ENCODE measurements around the gene ZNF280B.

ZNF280B gene

DNA sequence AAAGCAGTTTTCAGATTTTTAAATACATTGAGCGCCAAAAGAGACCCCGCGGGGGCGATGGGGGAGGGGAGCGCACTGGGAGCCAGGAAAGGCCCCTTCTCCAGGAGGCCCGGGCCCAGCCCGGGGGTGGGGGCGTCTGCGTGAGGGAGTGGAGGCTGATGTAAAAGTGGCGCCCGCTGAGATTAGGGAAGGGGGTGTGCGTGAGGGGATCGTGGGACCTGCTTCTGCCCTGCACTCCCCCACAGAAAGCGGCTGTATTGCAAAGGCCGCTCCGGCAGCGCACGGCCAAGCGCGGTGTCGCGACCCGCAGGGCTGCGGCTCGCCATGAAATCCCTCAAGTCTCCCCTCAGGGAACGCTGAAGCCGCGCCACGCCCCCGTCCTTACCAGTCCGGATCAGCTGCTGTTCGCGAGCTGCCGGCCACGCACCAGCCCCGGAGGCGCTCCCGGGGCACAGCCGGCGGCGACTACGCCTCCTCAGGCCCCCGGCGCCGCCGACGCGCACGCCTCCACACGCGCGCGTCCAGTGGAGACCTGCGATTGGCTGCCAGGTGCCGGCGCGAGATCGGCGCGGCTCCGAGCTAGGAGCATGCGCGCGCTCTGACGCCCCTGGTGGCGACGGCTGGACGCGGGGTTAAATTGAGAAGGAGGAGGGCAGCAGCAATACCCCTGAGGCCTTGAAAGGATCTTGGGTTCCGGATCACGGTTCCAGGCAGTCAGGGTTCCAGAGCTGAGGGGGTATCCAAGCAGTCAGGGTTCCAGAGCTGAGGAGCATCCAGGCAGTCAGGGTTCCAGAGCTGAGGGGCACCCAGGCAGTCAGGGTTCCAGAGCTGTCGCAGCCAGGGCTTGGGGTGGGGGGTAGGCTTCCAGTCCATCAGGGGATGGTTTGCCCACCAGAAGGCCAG is at the start of gene ZNF280B:
Gene ZNF280B (minus strand): TSS at position 469 of the 903 bp plus-strand sequence. CDS start 19,344 bp downstream, outside the sequence.
- DNase-seq, result peak; percentile 66

- DNase-seq, result no peak
Observed at GRCh38 chr22:22556995-22557925, 48.7 kb upstream of the ZNF280B start.

DNA sequence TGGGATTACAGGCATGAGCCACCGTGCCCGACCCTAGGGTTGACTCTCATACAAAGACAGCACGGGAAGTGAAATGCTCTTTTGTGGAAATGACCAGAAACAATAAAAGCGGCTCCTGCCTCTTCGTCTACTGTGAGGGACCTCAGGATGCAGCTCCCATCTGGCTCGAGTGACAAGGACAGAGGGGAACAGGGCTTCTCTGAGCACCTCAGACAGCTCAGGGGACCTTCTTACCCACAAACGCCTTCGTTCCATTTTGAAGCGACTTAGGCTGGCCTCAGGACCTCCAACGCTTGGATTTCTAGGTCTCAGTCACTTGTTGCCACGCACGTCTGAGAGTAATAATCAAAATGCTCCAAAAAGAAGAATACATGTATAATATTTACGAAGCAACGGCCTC is 48.0 kb upstream of the ZNF280B start:
- no peak for DNase-seq

DNA sequence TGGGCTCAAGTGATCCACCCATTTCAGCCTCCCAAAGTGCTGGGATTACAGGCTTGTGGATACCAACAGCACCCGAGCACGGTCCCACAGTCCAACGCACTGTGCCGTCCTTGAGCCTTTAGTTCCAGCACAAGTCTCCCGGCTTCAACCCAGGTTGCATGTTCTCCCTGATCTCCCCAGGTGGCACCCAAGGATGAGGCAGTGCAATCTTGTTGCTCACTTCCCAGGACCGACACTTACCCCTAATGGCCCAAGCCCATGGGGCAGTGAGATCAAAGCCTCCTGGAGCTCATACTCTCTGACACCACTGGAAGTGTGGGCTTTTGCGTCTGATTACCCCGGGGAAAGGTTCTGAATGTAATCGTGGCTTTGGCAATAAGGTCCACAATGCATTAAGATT is 47.1 kb upstream of the ZNF280B start:
- DNase-seq, result no peak

GRCh38 chr22:22554587-22555284 is 46.2 kb upstream of the ZNF280B start:
- no peak for DNase-seq

DNA sequence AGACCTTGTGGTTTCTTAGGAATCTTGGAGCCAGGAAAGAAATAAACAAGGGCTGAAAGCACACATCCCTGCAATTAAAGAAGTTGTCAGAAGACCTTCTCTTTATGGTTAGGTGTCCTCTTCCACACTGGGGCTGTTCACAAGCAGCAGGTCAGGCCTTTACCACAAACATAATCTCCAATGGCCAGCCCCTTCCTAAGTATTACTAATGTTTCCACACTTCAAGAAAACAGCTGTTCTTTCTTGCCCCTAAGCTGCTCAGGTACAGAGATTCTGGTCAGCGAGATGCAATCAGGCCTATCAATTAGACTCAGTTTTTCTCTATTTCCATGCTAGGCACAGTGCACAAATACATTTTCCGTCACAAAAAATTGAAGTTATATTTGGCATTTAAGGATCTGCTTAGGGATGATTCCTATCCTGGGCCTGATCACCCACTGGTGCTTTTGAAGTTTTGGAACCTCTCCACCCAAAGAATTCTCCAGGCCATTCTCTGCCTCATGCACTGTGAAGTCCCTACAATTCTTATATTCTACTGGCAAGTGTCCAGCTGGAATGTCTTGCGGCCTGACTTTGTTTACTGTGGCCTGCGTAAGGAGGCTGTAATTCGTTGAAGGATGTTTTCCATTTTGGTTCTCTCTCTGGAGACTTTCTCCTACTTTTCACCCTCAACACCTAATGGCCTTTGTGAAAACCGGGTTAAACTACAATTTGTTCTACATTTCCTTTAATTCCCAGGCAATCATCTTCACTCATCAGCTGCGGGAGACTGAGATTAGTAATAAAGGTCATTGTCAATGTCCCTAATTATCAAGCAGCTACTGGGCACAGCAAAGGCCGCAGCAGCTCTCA is 45.4 kb upstream of the ZNF280B start:
- DNase-seq, result no peak

DNA sequence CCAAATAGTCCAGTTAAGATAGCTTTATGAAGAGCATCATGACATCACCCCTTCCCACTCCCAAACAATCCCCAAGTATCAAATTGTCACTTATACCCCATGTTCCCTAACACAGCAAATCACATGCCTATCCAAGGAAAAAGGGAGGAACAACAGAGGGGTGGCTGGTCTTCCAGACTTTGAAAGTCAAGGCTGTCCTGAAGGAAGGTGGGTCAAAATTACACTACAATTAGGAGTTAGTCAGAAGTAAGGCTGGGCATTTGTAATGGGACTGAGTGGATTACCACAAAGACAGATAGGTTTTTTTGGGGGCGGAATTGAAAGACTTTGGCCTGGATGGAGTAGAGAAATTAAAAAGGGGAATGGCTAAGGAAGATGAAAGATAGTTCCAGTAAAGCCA is 44.6 kb upstream of the ZNF280B start:
- DNase-seq, result no peak

GRCh38 chr22:22552630-22553029 is 44.1 kb upstream of the ZNF280B start:
- DNase-seq, result no peak

- no peak for DNase-seq
Observed at GRCh38 chr22:22550789-22551434, 42.4 kb upstream of the ZNF280B start.

- no peak for DNase-seq
Observed at GRCh38 chr22:22548910-22549309, 40.4 kb upstream of the ZNF280B start.

DNA sequence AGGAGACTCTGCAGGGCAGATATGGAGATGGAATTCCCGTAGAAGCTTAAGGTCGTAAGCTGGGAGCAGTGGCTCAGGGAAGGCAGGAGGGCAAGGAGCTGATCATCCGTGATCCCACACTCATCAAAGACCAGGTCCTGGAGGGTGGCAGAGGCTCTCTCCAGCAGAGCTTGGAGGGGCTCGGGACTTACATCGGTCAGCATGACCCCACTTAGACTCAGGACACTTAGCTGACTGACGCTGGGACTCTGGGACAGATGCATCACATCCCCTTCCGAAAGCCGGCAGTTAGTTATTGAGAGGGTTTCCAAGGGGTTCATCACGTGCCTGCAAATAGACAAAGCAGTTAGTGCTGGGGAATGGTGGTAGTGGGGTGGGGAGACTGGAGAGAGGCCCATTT is 39.8 kb upstream of the ZNF280B start:
- DNase-seq, result no peak

DNA sequence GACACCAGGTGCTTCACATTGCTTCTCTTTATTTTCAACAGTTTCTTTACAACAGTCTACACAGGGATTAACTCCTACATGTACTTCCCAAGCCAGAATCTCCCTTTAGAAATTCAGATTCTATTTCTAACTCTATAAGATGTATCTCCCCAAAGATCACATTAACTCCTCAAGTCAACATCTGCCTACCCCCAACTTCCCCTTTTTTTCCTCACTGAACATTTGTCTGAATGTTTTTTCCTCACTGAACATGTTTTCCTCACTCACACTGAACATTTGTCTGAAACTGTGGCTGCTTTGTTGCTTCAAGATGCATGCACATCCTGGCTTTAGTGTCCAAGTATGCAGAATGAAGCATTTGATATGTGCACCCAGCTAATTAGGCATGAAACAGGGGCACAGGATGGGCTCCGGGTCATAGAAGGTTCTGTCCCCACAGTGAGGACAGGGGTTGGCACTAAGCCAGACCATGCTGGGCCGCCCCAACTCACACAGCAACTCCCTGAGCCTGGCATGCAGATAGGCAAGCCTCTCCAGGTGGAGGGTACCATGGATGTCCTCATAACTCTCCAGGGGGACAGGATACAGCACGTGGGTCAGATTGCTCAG is 39.3 kb upstream of the ZNF280B start:
- no peak for DNase-seq

- no peak for DNase-seq
Observed at GRCh38 chr22:22547226-22547625, 38.7 kb upstream of the ZNF280B start.

- DNase-seq, result no peak
Observed at GRCh38 chr22:22546490-22546889, 37.9 kb upstream of the ZNF280B start.

- no peak for DNase-seq
Observed at GRCh38 chr22:22545084-22545483, 36.5 kb upstream of the ZNF280B start.

DNA sequence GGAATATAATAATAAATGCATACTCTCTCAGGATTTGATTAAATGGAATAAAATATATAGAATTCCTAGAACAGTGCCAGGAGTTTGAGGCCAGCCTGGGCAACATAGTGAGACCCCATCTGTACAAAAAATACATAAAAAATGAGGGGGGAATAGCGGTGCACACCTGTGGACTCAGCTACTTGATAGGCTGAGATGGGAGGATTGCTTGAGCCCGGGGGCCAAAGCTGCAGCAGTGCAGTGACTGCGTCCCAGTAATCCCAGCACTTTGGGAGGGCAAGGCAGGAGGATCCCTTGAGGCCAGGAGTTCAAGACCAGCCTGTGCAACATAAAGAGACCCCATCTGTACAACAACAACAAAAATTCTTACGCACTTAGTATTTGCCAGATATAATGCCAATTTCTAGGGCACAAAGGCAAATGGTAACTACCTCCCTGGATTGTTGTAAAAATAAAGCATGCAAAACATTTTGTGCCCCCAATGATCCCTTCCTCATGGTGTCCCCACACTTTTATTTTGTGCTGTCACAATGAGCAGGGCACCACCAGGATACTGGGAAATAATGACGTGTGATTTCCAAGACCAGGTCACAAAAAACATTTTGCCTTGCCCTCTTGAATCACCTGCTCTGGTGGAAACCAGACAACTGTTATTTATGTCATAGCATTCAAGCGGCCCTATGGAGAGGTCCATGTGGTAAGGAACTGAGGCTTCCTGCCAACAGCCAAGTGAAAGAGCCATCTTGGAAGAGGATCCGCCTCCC is 29.9 kb upstream of the ZNF280B start:
- no peak for DNase-seq

DNA sequence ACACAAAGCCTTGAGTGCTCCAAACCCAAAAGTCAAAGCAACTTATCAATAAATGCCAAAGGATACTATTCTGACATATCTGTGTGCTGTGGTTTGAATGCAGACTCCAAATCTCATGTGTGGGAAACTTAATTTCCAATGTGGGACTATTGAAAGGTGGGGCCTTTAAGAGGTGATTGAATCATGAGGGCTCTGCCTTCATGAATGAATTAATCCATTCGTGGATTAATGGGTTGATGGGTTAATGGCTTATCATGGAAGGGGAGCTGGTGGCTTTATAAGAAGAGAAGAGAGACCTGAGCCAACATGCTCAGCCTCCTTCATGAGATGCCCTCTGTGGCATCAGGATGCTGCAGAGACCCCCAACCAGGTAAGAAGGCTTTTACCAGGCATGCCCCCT is 28.4 kb upstream of the ZNF280B start:
- DNase-seq, result no peak

GRCh38 chr22:22536515-22536914 is 28.0 kb upstream of the ZNF280B start:
- DNase-seq, result no peak

DNA sequence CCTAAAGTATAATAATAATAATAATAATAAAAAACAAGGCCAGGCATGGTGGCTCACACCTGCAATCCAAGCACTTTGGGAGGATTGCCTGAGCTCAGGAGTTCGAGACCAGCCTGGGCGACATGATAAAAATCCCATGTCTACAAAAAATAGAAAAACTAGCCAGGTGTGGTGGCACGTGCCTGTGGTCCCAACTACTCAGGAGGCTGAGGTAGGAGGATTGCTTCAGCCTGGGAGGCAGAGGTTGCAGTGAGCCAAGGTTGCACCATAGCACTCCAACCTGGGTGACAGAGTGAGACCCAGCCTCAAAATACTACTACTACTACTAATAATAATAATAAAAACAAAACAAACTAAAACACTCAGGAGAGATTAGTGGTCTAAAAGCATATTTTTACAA is 27.1 kb upstream of the ZNF280B start:
- no peak for DNase-seq
